GM23338 (cell line): ENCODE results near the gene C2CD3.

Source experiments
- CREB1 ChIP-seq: fragments of 250-450 bp; sonication (Bioruptor Pico); IDR thresholded peaks from 2 replicates; pipeline ENCODE4 v1.5.0; 2020; ENCODE audit warnings: low read depth, mild to moderate bottlenecking, moderate library complexity
- CTCF ChIP-seq, 2 experiments: fragments of 200-600 bp in 1 of 2; sonication (generic) in 1 of 2; conservative IDR thresholded peaks; 2 replicates each; pipeline versions ENCODE4 v1.5.1 to v1.6.1; 2016 to 2017; ENCODE audit warnings: antibody characterized with exemption in 2 of 2, low read depth in 2 of 2, mild to moderate bottlenecking in 2 of 2, moderate library complexity in 1 of 2
- ETS1 ChIP-seq: IDR thresholded peaks from 2 replicates; pipeline ENCODE4 v1.6.1; 2016; ENCODE audit warnings: antibody characterized with exemption
- EZH2 ChIP-seq: fragments of 200-600 bp; sonication (generic); IDR thresholded peaks from one replicate; pipeline ENCODE4 v1.8.0; 2017; ENCODE audit warnings: antibody characterized with exemption, mild to moderate bottlenecking, low read depth; ENCODE audit not compliant: unreplicated experiment
- EZH2phosphoT487 ChIP-seq: fragments of 200-600 bp; sonication (generic); IDR thresholded peaks from one replicate; pipeline ENCODE4 v1.8.1; 2018; ENCODE audit warnings: antibody characterized with exemption; ENCODE audit not compliant: unreplicated experiment
- JUNB ChIP-seq: IDR thresholded peaks from one replicate; pipeline ENCODE4 v1.6.1; 2016; ENCODE audit warnings: antibody characterized with exemption; ENCODE audit not compliant: unreplicated experiment
- NANOG ChIP-seq: IDR thresholded peaks from 2 replicates; pipeline ENCODE4 v1.6.1; 2016; ENCODE audit warnings: antibody characterized with exemption, borderline replicate concordance
- POLR2AphosphoS5 ChIP-seq: IDR thresholded peaks from 2 replicates; pipeline ENCODE4 v1.6.1; 2016; ENCODE audit warnings: antibody characterized with exemption, low read depth
- REST ChIP-seq: IDR thresholded peaks from one replicate; pipeline ENCODE4 v1.6.1; 2018; ENCODE audit warnings: antibody characterized with exemption; ENCODE audit not compliant: unreplicated experiment
- STAT1 ChIP-seq: IDR thresholded peaks from one replicate; pipeline ENCODE4 v1.6.1; 2016; ENCODE audit warnings: antibody characterized with exemption; ENCODE audit not compliant: unreplicated experiment
- ZNF114 ChIP-seq: fragments of 250-450 bp; sonication (Bioruptor Pico); IDR thresholded peaks from 2 replicates; pipeline ENCODE4 v1.5.0; 2020; ENCODE audit warnings: mild to moderate bottlenecking, moderate library complexity
- ZNF331 ChIP-seq: fragments of 250-450 bp; sonication (Bioruptor Pico); IDR thresholded peaks from 2 replicates; pipeline ENCODE4 v1.5.0; 2020; ENCODE audit warnings: low read depth, mild to moderate bottlenecking, moderate library complexity
- ZNF462 ChIP-seq: fragments of 250-450 bp; sonication (Bioruptor Pico); IDR thresholded peaks from 2 replicates; pipeline ENCODE4 v1.5.0; 2020; ENCODE audit warnings: mild to moderate bottlenecking, moderate library complexity

GRCh38 chr11:74208507-74208906, 37.7 kb upstream of the C2CD3 start:
- TF ChIP-seq CTCF (conservative IDR thresholded peaks at IDR 0.05; ENCODE audit: low read depth in 2 of 2) (no peak), POLR2AphosphoS5 (no peak), JUNB (no peak), REST (no peak), EZH2 (no peak), EZH2phosphoT487 (no peak), ZNF114 (CRISPR knock-in tag) (no peak), NANOG (no peak), CREB1 (CRISPR knock-in tag) (no peak), ZNF331 (CRISPR knock-in tag) (no peak), STAT1 (no peak), ETS1 (no peak), ZNF462 (CRISPR knock-in tag) (no peak)
